Endothelial cell of umbilical vein (primary cell): ENCODE results near the gene SURF1. TPM values are rescaled to one million over a fixed set of nuclear protein-coding genes. Genes with fewer than 3 reads are reported as not detected.

Experiments used
- BruUV-seq: library from RNA; stranded (reverse); fragments of 400-500 nt; replicated peaks from 2 replicates; lab custom pipeline; 2021; lab: Mats Ljungman, UMichigan
- CTCF ChIA-PET: fragments of 300-600, 350-600 bp; sonication (Branson Sonifier 250); formaldehyde crosslinking; loops from one replicate; lab custom pipeline; 2021; ENCODE audit warnings: antibody characterized with exemption, inconsistent platforms; lab: Charles Lee
- POLR2A ChIA-PET: fragments of 300-600, 350-600 bp; sonication (Branson Sonifier 250); formaldehyde crosslinking; loops from one replicate; lab custom pipeline; 2021; ENCODE audit warnings: antibody characterized with exemption, inconsistent platforms; lab: Charles Lee
- DNase-seq: peaks from one replicate; pipeline ENCODE4 v3.0.0-alpha.2; 2011; ENCODE audit warnings: low read depth, low spot score
- FAIRE-seq: peaks from 2 replicates; lab custom pipeline; 2011; peaks lifted over from hg19 to GRCh38; lab: Jason Lieb, UNC
- H2AFZ ChIP-seq: 2 replicates; pipeline ENCODE4 v1.6.0; 2012; ENCODE audit warnings: low read depth, low read length, control low read depth, inconsistent platforms
- H3K27ac ChIP-seq: 2 replicates; pipeline ENCODE4 v1.5.1; 2011; ENCODE audit warnings: low read depth, mild to moderate bottlenecking, control low read depth, low read length, moderate library complexity; ENCODE audit not compliant: insufficient read depth
- H3K27me3 ChIP-seq, 2 experiments: 2 replicates each; pipeline versions ENCODE4 v1.6.0 to v1.6.1; 2011; ENCODE audit warnings: low read length in 2 of 2, mixed read lengths in 1 of 2; ENCODE audit not compliant: control insufficient read depth in 2 of 2, insufficient read depth in 2 of 2
- H3K36me3 ChIP-seq, 2 experiments: 2 replicates in 1 of 2; 3 replicates in 1 of 2; pipeline ENCODE4 v1.5.1; 2011; ENCODE audit warnings: low read length in 2 of 2, mild to moderate bottlenecking in 1 of 2, moderate library complexity in 1 of 2; ENCODE audit not compliant: control insufficient read depth in 2 of 2, insufficient read depth in 2 of 2; ENCODE audit errors: extremely low read depth in 1 of 2
- H3K4me1 ChIP-seq: 3 replicates; pipeline ENCODE4 v1.5.1; 2011; ENCODE audit warnings: mild to moderate bottlenecking, low read length; ENCODE audit not compliant: control insufficient read depth, insufficient read depth; ENCODE audit errors: extremely low read depth
- H3K4me2 ChIP-seq: 2 replicates; pipeline ENCODE4 v1.6.1; 2011; ENCODE audit warnings: low read length, control low read depth, mixed read lengths; ENCODE audit not compliant: insufficient read depth
- H3K4me3 ChIP-seq, 3 experiments: fragments of 200-600 bp in 1 of 3; sonication (generic), shearing (Covaris generic) in 1 of 3; replicated peaks in 1 of 3; 2 replicates each; pipeline ENCODE4 v1.5.1; 2011 to 2016; ENCODE audit warnings: control low read depth in 3 of 3, low read length in 3 of 3, mild to moderate bottlenecking in 2 of 3, inconsistent platforms in 1 of 3, low read depth in 1 of 3, moderate library complexity in 1 of 3; ENCODE audit not compliant: insufficient read depth in 1 of 3
- H3K79me2 ChIP-seq: 2 replicates; pipeline ENCODE4 v1.6.0; 2012; ENCODE audit warnings: low read length, inconsistent platforms; ENCODE audit not compliant: control insufficient read depth, insufficient read depth
- H3K9ac ChIP-seq: replicated peaks from 2 replicates; pipeline ENCODE3; 2011; ENCODE audit warnings: low read length, control low read depth; ENCODE audit not compliant: insufficient read depth; ENCODE audit errors: extremely low read depth
- H3K9me1 ChIP-seq: replicated peaks from 3 replicates; pipeline ENCODE4 v1.6.0; 2011; ENCODE audit warnings: mild to moderate bottlenecking, low read length; ENCODE audit not compliant: control insufficient read depth, insufficient read depth; ENCODE audit errors: extremely low read depth
- H3K9me3 ChIP-seq: replicated peaks from 2 replicates; pipeline ENCODE4 v1.5.1; 2012; ENCODE audit warnings: low read length, inconsistent platforms; ENCODE audit not compliant: control insufficient read depth, insufficient read depth
- H4K20me1 ChIP-seq: replicated peaks from 2 replicates; pipeline ENCODE3; 2011; ENCODE audit warnings: mild to moderate bottlenecking, low read length; ENCODE audit not compliant: control insufficient read depth, insufficient read depth; ENCODE audit errors: extremely low read depth
- EZH2 ChIP-seq: IDR thresholded peaks from 2 replicates; pipeline ENCODE4 v1.6.1; 2012; ENCODE audit warnings: borderline replicate concordance, low read depth, mild to moderate bottlenecking, moderate library complexity, low read length, inconsistent platforms; ENCODE audit not compliant: severe bottlenecking
- FOS ChIP-seq: IDR thresholded peaks from 2 replicates; pipeline ENCODE4 v1.6.1; 2011; ENCODE audit warnings: mild to moderate bottlenecking, low read length, moderate library complexity, borderline replicate concordance; ENCODE audit not compliant: insufficient read depth
- GATA2 ChIP-seq: IDR thresholded peaks from 2 replicates; pipeline ENCODE4 v1.7.0; 2011; ENCODE audit warnings: low read depth, mild to moderate bottlenecking, moderate library complexity, mixed read lengths, low read length; ENCODE audit not compliant: insufficient read length, insufficient read depth
- JUN ChIP-seq: IDR thresholded peaks from 2 replicates; pipeline ENCODE4 v1.6.1; 2011; ENCODE audit warnings: borderline replicate concordance, low read depth; ENCODE audit not compliant: insufficient read length, insufficient read depth
- MYC ChIP-seq: IDR thresholded peaks from one replicate; pipeline ENCODE4 v1.6.1; 2011; ENCODE audit warnings: mild to moderate bottlenecking, low read depth, low read length
- POLR2A ChIP-seq: IDR thresholded peaks from 2 replicates; pipeline ENCODE4 v1.6.1; 2012; ENCODE audit warnings: low read depth, mild to moderate bottlenecking, control low read depth, low read length
- POLR2AphosphoS5 ChIP-seq: IDR thresholded peaks from 2 replicates; pipeline ENCODE4 v1.6.1; 2012; ENCODE audit warnings: low read depth, mild to moderate bottlenecking, control low read depth, low read length, moderate library complexity; ENCODE audit not compliant: insufficient read depth
- dilution Hi-C: fragments of 300-500 bp; cut with MboI; formaldehyde crosslinking; loops from one replicate; pipeline ENCODE4 v1.15.0; 2019; ENCODE audit warnings: low sequenced_read_pairs; ENCODE audit not compliant: extremely low pct_ligation_motif_present
- intact Hi-C: fragments of 100-400 bp; cut with micrococcal nuclease; formaldehyde crosslinking; loops from one replicate; pipeline ENCODE4 v1.10.0; 2022
- polyA plus RNA-seq, 4 experiments: library from polyadenylated mRNA; depleted of rRNA in 3 of 4; stranded (reverse) in 3 of 4; unstranded in 1 of 4; fragments of >200 nt; gene quantifications; 2 replicates each; pipeline versions ENCODE4 v1.2.1 to v1.2.3, GENCODE V29; 2011 to 2012; ENCODE audit warnings: missing spikeins in 1 of 4
- total RNA-seq: library from RNA; stranded (reverse); gene quantifications from 2 replicates; pipeline ENCODE4 v1.2.3, GENCODE V29; 2021
- TF ChIP-seq, protein P1 (sequence below), 2 donors: IDR thresholded peaks; 1 replicate in 1 of 2; 2 replicates in 1 of 2; pipeline ENCODE4 v1.5.1; 2011; ENCODE audit warnings: low read length in 2 of 2, mild to moderate bottlenecking in 2 of 2, moderate library complexity in 2 of 2, control low read depth in 1 of 2, inconsistent platforms in 1 of 2, low read depth in 1 of 2; ENCODE audit not compliant: insufficient read depth in 1 of 2; ENCODE audit errors: extremely low read depth in 1 of 2
- TF ChIP-seq, protein P2 (sequence below): IDR thresholded peaks from 2 replicates; pipeline ENCODE4 v1.6.1; 2011; ENCODE audit not compliant: insufficient read depth, insufficient read length

Gene SURF1
- total and polyA plus RNA-seq, 2 donors (not counting 3 experiments of a cell fraction or from before 2014, with no cell fraction given) = 22.8 to 27.1 TPM

DNA sequence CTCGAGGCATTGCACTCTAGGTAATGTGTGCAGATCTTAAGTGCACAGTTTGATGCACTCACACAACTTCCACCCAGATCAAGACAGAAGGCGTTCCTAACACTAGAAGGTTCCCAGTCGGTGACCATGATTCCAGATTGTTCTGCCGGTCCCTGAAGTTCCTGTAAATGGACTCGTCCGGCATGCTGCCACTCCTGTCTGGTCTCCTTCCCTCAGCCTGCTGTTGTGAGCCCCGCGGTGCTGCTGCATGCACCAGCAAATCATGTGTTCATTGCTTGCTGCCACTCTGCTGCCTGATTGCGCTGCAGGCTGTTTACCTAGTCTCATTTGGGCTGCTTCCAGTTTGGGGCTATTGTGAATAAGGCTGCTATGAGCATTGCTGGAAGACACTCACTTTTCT is 31.4 kb upstream of the SURF1 start:
- no peaks in the 10 kb centered on the region for H3K4me1 ChIP-seq
- TF ChIP-seq POLR2A = no peak
- TF ChIP-seq, protein P1, sequence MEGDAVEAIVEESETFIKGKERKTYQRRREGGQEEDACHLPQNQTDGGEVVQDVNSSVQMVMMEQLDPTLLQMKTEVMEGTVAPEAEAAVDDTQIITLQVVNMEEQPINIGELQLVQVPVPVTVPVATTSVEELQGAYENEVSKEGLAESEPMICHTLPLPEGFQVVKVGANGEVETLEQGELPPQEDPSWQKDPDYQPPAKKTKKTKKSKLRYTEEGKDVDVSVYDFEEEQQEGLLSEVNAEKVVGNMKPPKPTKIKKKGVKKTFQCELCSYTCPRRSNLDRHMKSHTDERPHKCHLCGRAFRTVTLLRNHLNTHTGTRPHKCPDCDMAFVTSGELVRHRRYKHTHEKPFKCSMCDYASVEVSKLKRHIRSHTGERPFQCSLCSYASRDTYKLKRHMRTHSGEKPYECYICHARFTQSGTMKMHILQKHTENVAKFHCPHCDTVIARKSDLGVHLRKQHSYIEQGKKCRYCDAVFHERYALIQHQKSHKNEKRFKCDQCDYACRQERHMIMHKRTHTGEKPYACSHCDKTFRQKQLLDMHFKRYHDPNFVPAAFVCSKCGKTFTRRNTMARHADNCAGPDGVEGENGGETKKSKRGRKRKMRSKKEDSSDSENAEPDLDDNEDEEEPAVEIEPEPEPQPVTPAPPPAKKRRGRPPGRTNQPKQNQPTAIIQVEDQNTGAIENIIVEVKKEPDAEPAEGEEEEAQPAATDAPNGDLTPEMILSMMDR (IDR thresholded peaks at IDR 0.05; ENCODE audit: extremely low read depth in 1 of 2, insufficient read depth in 1 of 2, low read depth in 1 of 2, low read length in 2 of 2) = no peak
- TF ChIP-seq, protein P2, sequence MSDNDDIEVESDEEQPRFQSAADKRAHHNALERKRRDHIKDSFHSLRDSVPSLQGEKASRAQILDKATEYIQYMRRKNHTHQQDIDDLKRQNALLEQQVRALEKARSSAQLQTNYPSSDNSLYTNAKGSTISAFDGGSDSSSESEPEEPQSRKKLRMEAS = no peak
- no peak for TF ChIP-seq MYC
- no peak for TF ChIP-seq JUN
- no peak for TF ChIP-seq POLR2AphosphoS5
- no peak for TF ChIP-seq FOS
- TF ChIP-seq EZH2 = no peak
- TF ChIP-seq GATA2 = no peak
- H3K36me3 ChIP-seq = no peaks in the 10 kb centered on the region
- no peaks in the 10 kb centered on the region for H4K20me1 ChIP-seq
- dilution Hi-C loops (no loop called here), intact Hi-C loops (no loop called here)
- ChIA-PET POLR2A (no interaction called here), CTCF (interaction anchor here (1.1 kb wide), 1 partner anchor 8 kb away, joined by 3 read pairs; no protein-coding TSS in a partner anchor)
- H3K27me3 ChIP-seq = no peaks in the 10 kb centered on the region
- H3K9ac ChIP-seq = no peak overlapping the region
- H3K9me1 ChIP-seq = no peaks in the 10 kb centered on the region
- no TSS peak for BruUV-seq
- H3K9me3 ChIP-seq = no peaks in the 10 kb centered on the region
- H3K4me2 ChIP-seq = no peak overlapping the region
- no peak overlapping the region for H2AFZ ChIP-seq
- H3K4me3 ChIP-seq = no peak overlapping the region
- no peak overlapping the region for H3K27ac ChIP-seq
- DNase-seq (no peak), FAIRE-seq (no peak)
- no peaks in the 10 kb centered on the region for H3K79me2 ChIP-seq
